ENCODE results near the gene C3orf85. TPM values are rescaled to one million over a fixed set of nuclear protein-coding genes. Genes with fewer than 3 reads are reported as not detected.

The C3orf85 gene
- total and polyA plus RNA-seq, 10 of the 15 experiments (the other 5 are each of a cell fraction or from before 2014, with no cell fraction given): not detected

GRCh38 chr3:109161487-109162123, 25.1 kb downstream of the C3orf85 start:
- Histone ChIP-seq H3K27me3 (replicated peaks in 1 of 2; ENCODE audit: control insufficient read depth in 2 of 2, insufficient read depth in 2 of 2, low read length in 1 of 2) (no peaks in the 10 kb centered on the region), H2AFZ (ENCODE audit: control insufficient read depth, low read depth, low read length) (no peak overlapping the region), H3K4me3 (no peak overlapping the region), H3K4me2 (ENCODE audit: control insufficient read depth, insufficient read depth) (no peak overlapping the region), H3K36me3 (ENCODE audit: control insufficient read depth in 2 of 2, insufficient read depth in 2 of 2, low read length in 1 of 2) (no peaks in the 10 kb centered on the region), H3K9me3 (replicated peaks; ENCODE audit: control insufficient read depth, insufficient read depth, low read length) (no peaks in the 10 kb centered on the region), H3K9ac (ENCODE audit: control insufficient read depth, insufficient read depth, low read length) (no peak overlapping the region), H3K27ac (ENCODE audit: control insufficient read depth, insufficient read depth) (no peak overlapping the region), H3K4me1 (ENCODE audit: control insufficient read depth, insufficient read depth, low read length) (no peaks in the 10 kb centered on the region), H3K79me2 (ENCODE audit: control insufficient read depth, insufficient read depth, low read length) (no peaks in the 10 kb centered on the region), H4K20me1 (ENCODE audit: control insufficient read depth, insufficient read depth) (no peaks in the 10 kb centered on the region)
- ChIA-PET RAD21 (ENCODE audit: unreplicated experiment) (no interaction called here), SMC1A (ENCODE audit: uncharacterized antibody, unreplicated experiment) (no interaction called here), POLR2A (no interaction called here), CTCF (no interaction called here)
- FAIRE-seq: no peak
- intact Hi-C loops (cut with micrococcal nuclease; ENCODE audit: unreplicated experiment): no loop called here
- no TSS peak for BruUV-seq (replicated peaks)
- TF ChIP-seq CEBPB (IDR thresholded peaks at IDR 0.05; ENCODE audit: borderline replicate concordance in 1 of 2, low read depth in 2 of 2, low read length in 2 of 2) (no peak), JUND (IDR thresholded peaks at IDR 0.05; ENCODE audit: low read depth, low read length) (no peak), SMC3 (IDR thresholded peaks at IDR 0.05; ENCODE audit: borderline replicate concordance, low read length) (no peak)
- TF ChIP-seq, protein P1, sequence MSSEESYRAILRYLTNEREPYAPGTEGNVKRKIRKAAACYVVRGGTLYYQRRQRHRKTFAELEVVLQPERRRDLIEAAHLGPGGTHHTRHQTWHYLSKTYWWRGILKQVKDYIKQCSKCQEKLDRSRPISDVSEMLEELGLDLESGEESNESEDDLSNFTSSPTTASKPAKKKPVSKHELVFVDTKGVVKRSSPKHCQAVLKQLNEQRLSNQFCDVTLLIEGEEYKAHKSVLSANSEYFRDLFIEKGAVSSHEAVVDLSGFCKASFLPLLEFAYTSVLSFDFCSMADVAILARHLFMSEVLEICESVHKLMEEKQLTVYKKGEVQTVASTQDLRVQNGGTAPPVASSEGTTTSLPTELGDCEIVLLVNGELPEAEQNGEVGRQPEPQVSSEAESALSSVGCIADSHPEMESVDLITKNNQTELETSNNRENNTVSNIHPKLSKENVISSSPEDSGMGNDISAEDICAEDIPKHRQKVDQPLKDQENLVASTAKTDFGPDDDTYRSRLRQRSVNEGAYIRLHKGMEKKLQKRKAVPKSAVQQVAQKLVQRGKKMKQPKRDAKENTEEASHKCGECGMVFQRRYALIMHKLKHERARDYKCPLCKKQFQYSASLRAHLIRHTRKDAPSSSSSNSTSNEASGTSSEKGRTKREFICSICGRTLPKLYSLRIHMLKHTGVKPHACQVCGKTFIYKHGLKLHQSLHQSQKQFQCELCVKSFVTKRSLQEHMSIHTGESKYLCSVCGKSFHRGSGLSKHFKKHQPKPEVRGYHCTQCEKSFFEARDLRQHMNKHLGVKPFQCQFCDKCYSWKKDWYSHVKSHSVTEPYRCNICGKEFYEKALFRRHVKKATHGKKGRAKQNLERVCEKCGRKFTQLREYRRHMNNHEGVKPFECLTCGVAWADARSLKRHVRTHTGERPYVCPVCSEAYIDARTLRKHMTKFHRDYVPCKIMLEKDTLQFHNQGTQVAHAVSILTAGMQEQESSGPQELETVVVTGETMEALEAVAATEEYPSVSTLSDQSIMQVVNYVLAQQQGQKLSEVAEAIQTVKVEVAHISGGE (CRISPR knock-in tag; IDR thresholded peaks at IDR 0.05): no peak
- ATAC-seq: no peak
- DNase-seq (ENCODE audit: low read depth, low spot score): no peak
- in situ Hi-C loops (cut with MboI): no loop called here
- WGBS (ENCODE audit: insufficient coverage, insufficient replicate concordance, low lambda C conversion rate, missing lambda C conversion rate): 16% methylated on average over 2 of the region's 2 CpGs
